Glutamatergic neuron (in vitro differentiated cells): ENCODE measurements around the gene MYBBP1A. TPM values are rescaled to one million over a fixed set of nuclear protein-coding genes. Genes with fewer than 3 reads are reported as not detected.
"Not testable (repeated sequence)": the region's sequence is repeated elsewhere in the genome, so short reads cannot be mapped to it uniquely, and the experiment has no call there.

Experiments
- DNase-seq: peaks from one replicate; pipeline ENCODE4 v3.0.0; 2022
- H3K27ac Mint-ChIP-seq: one replicate; pipeline ENCODE4 v1.8.0; 2020; ENCODE audit warnings: mild to moderate bottlenecking, mixed read lengths, inconsistent platforms; ENCODE audit not compliant: unreplicated experiment
- H3K27me3 Mint-ChIP-seq: one replicate; pipeline ENCODE4 v1.8.0; 2020; ENCODE audit warnings: mild to moderate bottlenecking, moderate library complexity, mixed read lengths, inconsistent platforms; ENCODE audit not compliant: unreplicated experiment
- H3K36me3 Mint-ChIP-seq: one replicate; pipeline ENCODE4 v1.8.0; 2020; ENCODE audit warnings: mild to moderate bottlenecking, mixed read lengths, inconsistent platforms; ENCODE audit not compliant: unreplicated experiment
- H3K4me1 Mint-ChIP-seq: one replicate; pipeline ENCODE4 v1.8.0; 2020; ENCODE audit warnings: mild to moderate bottlenecking, low read depth, mixed read lengths, inconsistent platforms; ENCODE audit not compliant: unreplicated experiment
- H3K4me3 Mint-ChIP-seq: one replicate; pipeline ENCODE4 v1.8.0; 2020; ENCODE audit warnings: mild to moderate bottlenecking, mixed read lengths, inconsistent platforms; ENCODE audit not compliant: unreplicated experiment
- H3K9me3 Mint-ChIP-seq: one replicate; pipeline ENCODE4 v1.8.0; 2020; ENCODE audit warnings: mild to moderate bottlenecking, moderate library complexity, mixed read lengths, inconsistent platforms; ENCODE audit not compliant: unreplicated experiment
- CTCF ChIP-seq: fragments of 200-600 bp; sonication (generic); IDR thresholded peaks from one replicate; pipeline ENCODE4 v1.5.0; 2021; ENCODE audit not compliant: partially characterized antibody, unreplicated experiment
- total RNA-seq: library from RNA; stranded (reverse); fragmentation: NEBNext Ultra II Directional; extraction: Animal tissue kit (Norgen Biotek cat#: 25700); gene quantifications from one replicate; pipeline ENCODE4 v1.2.1, GENCODE V29; 2021; ENCODE audit not compliant: unreplicated experiment

MYBBP1A gene
- total RNA-seq, 1 donor from 2014 or later, result 44.8 TPM

- no peak overlapping the region for H3K27ac Mint-ChIP-seq
- DNase-seq, result no peak
- H3K27me3 Mint-ChIP-seq, result peaks cover 9% of the 10 kb centered on the region
- peaks cover 22% of the 10 kb centered on the region for H3K4me1 Mint-ChIP-seq
- H3K36me3 Mint-ChIP-seq, result no peaks in the 10 kb centered on the region
- no peak overlapping the region for H3K4me3 Mint-ChIP-seq
- peaks cover 3% of the 10 kb centered on the region for H3K9me3 Mint-ChIP-seq
- TF ChIP-seq CTCF, result no peak
These were observed 41.6 kb upstream of the MYBBP1A start for GRCh38 chr17:4596636-4597380.

GRCh38 chr17:4595685-4596342, 40.6 kb upstream of the MYBBP1A start:
- not testable (repeated sequence) for H3K27me3 Mint-ChIP-seq, H3K36me3 Mint-ChIP-seq, DNase-seq, H3K4me3 Mint-ChIP-seq, H3K27ac Mint-ChIP-seq, H3K9me3 Mint-ChIP-seq
- H3K4me1 Mint-ChIP-seq, result peaks cover 22% of the 10 kb centered on the region

- H3K9me3 Mint-ChIP-seq, result peaks cover 2% of the 10 kb centered on the region
- no peak overlapping the region for H3K27ac Mint-ChIP-seq
- peaks cover 15% of the 10 kb centered on the region for H3K4me1 Mint-ChIP-seq
- H3K27me3 Mint-ChIP-seq, result peaks cover 10% of the 10 kb centered on the region
- DNase-seq, result peak; percentile 59
- H3K4me3 Mint-ChIP-seq, result no peak overlapping the region
- no peak for TF ChIP-seq CTCF
- H3K36me3 Mint-ChIP-seq, result peaks cover 5% of the 10 kb centered on the region
These were observed 39.9 kb upstream of the MYBBP1A start for GRCh38 chr17:4594931-4595684.

GRCh38 chr17:4594406-4594805, 39.2 kb upstream of the MYBBP1A start:
- Mint-ChIP-seq H3K9me3 (peaks cover 1% of the 10 kb centered on the region), H3K27ac (no peak overlapping the region), H3K4me1 (peaks cover 9% of the 10 kb centered on the region), H3K36me3 (peaks cover 5% of the 10 kb centered on the region), H3K27me3 (peaks cover 6% of the 10 kb centered on the region), H3K4me3 (no peak overlapping the region)
- TF ChIP-seq CTCF, result no peak
- no peak for DNase-seq

- H3K27me3 Mint-ChIP-seq, result peaks cover 4% of the 10 kb centered on the region
- peaks cover 5% of the 10 kb centered on the region for H3K36me3 Mint-ChIP-seq
- H3K9me3 Mint-ChIP-seq, result peaks cover 1% of the 10 kb centered on the region
- H3K4me1 Mint-ChIP-seq, result peaks cover 5% of the 10 kb centered on the region
- no peak for DNase-seq
- H3K4me3 Mint-ChIP-seq, result no peak overlapping the region
- TF ChIP-seq CTCF, result no peak
- H3K27ac Mint-ChIP-seq, result no peak overlapping the region
These were observed 37.8 kb upstream of the MYBBP1A start for GRCh38 chr17:4593021-4593421.
